Right cardiac atrium (tissue), 5 donors: Measurements from ENCODE around the gene ATP10A. TPM values are rescaled to one million over a fixed set of nuclear protein-coding genes. Genes with fewer than 3 reads are reported as not detected.

Experiments used
- ATAC-seq, 2 donors: fragments of 200-7000 bp; cut with Tn5 transposase; one replicate each; pipeline versions ENCODE4 v1.8.0 to v1.9.1; 2020; ENCODE audit warnings: moderate library complexity in 2 of 2, mild to moderate bottlenecking in 1 of 2
- DNase-seq, 3 donors: peaks; one replicate each; pipeline ENCODE4 v3.0.0-alpha.2; 2020
- H3K27ac ChIP-seq: one replicate; pipeline ENCODE4 v1.5.1; 2013; ENCODE audit warnings: mild to moderate bottlenecking, low read length, control low read depth, moderate library complexity
- H3K27me3 ChIP-seq: one replicate; pipeline ENCODE4 v1.6.1; 2013; ENCODE audit not compliant: control insufficient read depth, insufficient read depth
- H3K4me1 ChIP-seq: one replicate; pipeline ENCODE4 v1.6.1; 2013; ENCODE audit warnings: low read length; ENCODE audit not compliant: control insufficient read depth, insufficient read depth
- H3K4me3 ChIP-seq: one replicate; pipeline ENCODE4 v1.5.1; 2013; ENCODE audit warnings: low read length, control low read depth
- H3K9me3 ChIP-seq: one replicate; pipeline ENCODE4 v1.6.1; 2013; ENCODE audit warnings: low read length; ENCODE audit not compliant: control insufficient read depth
- WGBS: extraction: QIAGEN DNeasy Blood & Tissue Kit; methylation state at CpG from one replicate; pipeline ENCODE4 v1.1.7; 2013; 5-methylcytosine and 5-hydroxymethylcytosine counted together
- intact Hi-C, 4 donors: fragments of 100-400 bp; cut with DNase I; formaldehyde crosslinking; loops; one replicate each; pipeline versions ENCODE4 v1.11.0 to v1.14.0; 2022 to 2023
- polyA plus RNA-seq: library from polyadenylated mRNA; stranded (reverse); fragments of 200-250 nt; gene quantifications from one replicate; pipeline ENCODE4 v1.2.3, GENCODE V29; 2013
- total RNA-seq, 4 donors: library from RNA; stranded (reverse); fragmentation: NEBNext Ultra II Directional; extraction: Animal tissue kit (Norgen Biotek cat#: 25700); gene quantifications; one replicate each; pipeline ENCODE4 v1.2.1, GENCODE V29; 2021
- donor health status: healthy with polysubstance abuse.
- donor health status: DM: no; HTN: yes; CAD: no.
- donor health status: DM: no; HTN: no; CAD: no.
- donor health status: DM: no; HTN: yes; CAD: no; lungs with severe emphysema.
- donor health status: DM: yes; HTN: yes; CAD: no.

Gene ATP10A
- total and polyA plus RNA-seq, 5 donors: 0.95 to 3.0 (median 1.5) TPM

- Histone ChIP-seq H3K27me3 (no peaks in the 10 kb centered on the region), H3K4me3 (no peak overlapping the region), H3K27ac (no peak overlapping the region), H3K9me3 (no peaks in the 10 kb centered on the region), H3K4me1 (no peaks in the 10 kb centered on the region)
- WGBS: 87% methylated on average over 15 of the region's 15 CpGs
- ATAC-seq: no peak
- no peak for DNase-seq
- intact Hi-C loops: no loop called here
Observed at GRCh38 chr15:25728816-25729215, 134.3 kb downstream of the ATP10A start.

- DNase-seq (no peak), ATAC-seq (no peak)
- Histone ChIP-seq H3K4me1 (no peaks in the 10 kb centered on the region), H3K9me3 (no peaks in the 10 kb centered on the region), H3K4me3 (no peak overlapping the region), H3K27me3 (no peaks in the 10 kb centered on the region), H3K27ac (no peak overlapping the region)
- intact Hi-C loops: no loop called here
- WGBS: 84% methylated on average over 18 of the region's 18 CpGs
Observed at GRCh38 chr15:25727867-25728600, 135.1 kb downstream of the ATP10A start.

GRCh38 chr15:25727116-25727515 is 136.0 kb downstream of the ATP10A start:
- Histone ChIP-seq H3K9me3 (no peaks in the 10 kb centered on the region), H3K4me1 (no peaks in the 10 kb centered on the region), H3K27ac (no peak overlapping the region), H3K27me3 (no peaks in the 10 kb centered on the region), H3K4me3 (no peak overlapping the region)
- no peak for ATAC-seq
- WGBS: 94% methylated on average over 15 of the region's 15 CpGs
- intact Hi-C loops: no loop called here
- DNase-seq: no peak

GRCh38 chr15:25725758-25726157 is 137.4 kb downstream of the ATP10A start:
- WGBS: 94% methylated on average over 14 of the region's 14 CpGs
- DNase-seq: no peak
- ATAC-seq: no peak
- Histone ChIP-seq H3K27ac (no peak overlapping the region), H3K4me1 (no peaks in the 10 kb centered on the region), H3K4me3 (no peak overlapping the region), H3K9me3 (no peaks in the 10 kb centered on the region), H3K27me3 (no peaks in the 10 kb centered on the region)
- intact Hi-C loops: no loop called here

GRCh38 chr15:25724899-25725298 is 138.2 kb downstream of the ATP10A start:
- Histone ChIP-seq H3K27ac (no peak overlapping the region), H3K9me3 (no peaks in the 10 kb centered on the region), H3K4me1 (no peaks in the 10 kb centered on the region), H3K27me3 (no peaks in the 10 kb centered on the region), H3K4me3 (no peak overlapping the region)
- intact Hi-C loops: no loop called here
- DNase-seq: no peak
- WGBS: 91% methylated on average over 7 of the region's 7 CpGs
- ATAC-seq: no peak

GRCh38 chr15:25721605-25721955 is 141.5 kb downstream of the ATP10A start:
- ATAC-seq (no peak), DNase-seq (no peak)
- no peaks in the 10 kb centered on the region for H3K27me3 ChIP-seq
- H3K4me1 ChIP-seq: no peaks in the 10 kb centered on the region
- intact Hi-C loops: no loop called here
- H3K4me3 ChIP-seq: no peak overlapping the region
- WGBS: 77% methylated on average over 8 of the region's 8 CpGs
- no peak overlapping the region for H3K27ac ChIP-seq
- no peaks in the 10 kb centered on the region for H3K9me3 ChIP-seq

- H3K4me1 ChIP-seq: no peaks in the 10 kb centered on the region
- H3K9me3 ChIP-seq: no peaks in the 10 kb centered on the region
- DNase-seq (no peak), ATAC-seq (no peak)
- intact Hi-C loops: no loop called here
- no peaks in the 10 kb centered on the region for H3K27me3 ChIP-seq
- no peak overlapping the region for H3K4me3 ChIP-seq
- H3K27ac ChIP-seq: no peak overlapping the region
- WGBS: 84% methylated on average over 18 of the region's 18 CpGs
Observed at GRCh38 chr15:25719101-25719985, 143.8 kb downstream of the ATP10A start.

- ATAC-seq (no peak), DNase-seq (no peak)
- no peak overlapping the region for H3K27ac ChIP-seq
- no peaks in the 10 kb centered on the region for H3K9me3 ChIP-seq
- no peak overlapping the region for H3K4me3 ChIP-seq
- 96% methylated on average over 8 of the region's 8 CpGs for WGBS
- intact Hi-C loops: no loop called here
- H3K4me1 ChIP-seq: no peaks in the 10 kb centered on the region
- H3K27me3 ChIP-seq: no peaks in the 10 kb centered on the region
Observed at GRCh38 chr15:25718597-25718996, 144.5 kb downstream of the ATP10A start.

GRCh38 chr15:25718169-25718536 is 145.0 kb downstream of the ATP10A start:
- intact Hi-C loops: no loop called here
- Histone ChIP-seq H3K9me3 (no peaks in the 10 kb centered on the region), H3K27me3 (no peaks in the 10 kb centered on the region), H3K4me3 (no peak overlapping the region), H3K27ac (no peak overlapping the region), H3K4me1 (no peaks in the 10 kb centered on the region)
- WGBS: 89% methylated on average over 20 of the region's 20 CpGs
- ATAC-seq (peak in 1 of 2 donors; percentile 11), DNase-seq (no peak)

- H3K27me3 ChIP-seq: no peaks in the 10 kb centered on the region
- no peaks in the 10 kb centered on the region for H3K9me3 ChIP-seq
- no peak overlapping the region for H3K27ac ChIP-seq
- DNase-seq: no peak
- H3K4me1 ChIP-seq: no peaks in the 10 kb centered on the region
- no peak overlapping the region for H3K4me3 ChIP-seq
- intact Hi-C loops: no loop called here
- WGBS: 55% methylated on average over 14 of the region's 14 CpGs
- peak in 1 of 2 donors; percentile 7 for ATAC-seq
Observed at GRCh38 chr15:25717457-25718168, 145.5 kb downstream of the ATP10A start.

GRCh38 chr15:25717127-25717456 is 146.0 kb downstream of the ATP10A start:
- Histone ChIP-seq H3K4me3 (no peak overlapping the region), H3K27me3 (no peaks in the 10 kb centered on the region), H3K27ac (no peak overlapping the region), H3K4me1 (no peaks in the 10 kb centered on the region), H3K9me3 (no peaks in the 10 kb centered on the region)
- ATAC-seq (no peak), DNase-seq (no peak)
- 69% methylated on average over 3 of the region's 3 CpGs for WGBS
- intact Hi-C loops: no loop called here
